ENCODE data around the gene KCNQ4.

GRCh38 chr1:40878906-40879305 is 95.3 kb downstream of the KCNQ4 start:
- TF ChIP-seq EZH2 (IDR thresholded peaks at IDR 0.05; ENCODE audit: borderline replicate concordance, low read depth, low read length, severe bottlenecking) (no peak), CTCF (IDR thresholded peaks at IDR 0.05; ENCODE audit: borderline replicate concordance, extremely low read depth, low read length, poor library complexity, severe bottlenecking) (no peak)

All from DND-41 (cell line).